Lower leg skin (tissue), 4 donors: ENCODE results near the gene TRANK1. TPM values are rescaled to one million over a fixed set of nuclear protein-coding genes. Genes with fewer than 3 reads are reported as not detected.

Experiments
- DNase-seq, 2 donors: peaks; one replicate each; pipeline ENCODE4 v3.0.0-alpha.2; 2019; ENCODE audit warnings: low spot score in 2 of 2
- H3K4me3 ChIP-seq: fragments of 200-600 bp; sonication (generic); 2 replicates; pipeline ENCODE4 v1.5.1; 2017; ENCODE audit warnings: mild to moderate bottlenecking, low read depth; ENCODE audit not compliant: poor library complexity, severe bottlenecking
- POLR2A ChIP-seq, 2 donors: fragments of 450-650 bp; IDR thresholded peaks; one replicate each; pipeline ENCODE4 v1.6.1; 2016 to 2017; ENCODE audit warnings: antibody characterized with exemption in 2 of 2, mild to moderate bottlenecking in 1 of 2, moderate library complexity in 1 of 2
- WGBS, 2 donors: methylation state at CpG; one replicate each; pipeline ENCODE4 v1.1.5; 2018; 5-methylcytosine and 5-hydroxymethylcytosine counted together
- intact Hi-C: fragments of 100-400 bp; cut with DNase I; formaldehyde crosslinking; loops from one replicate; pipeline ENCODE4 v1.15.0; 2023; ENCODE audit warnings: low total_unique reads
- total RNA-seq, 4 donors: library from RNA; depleted of rRNA; stranded (reverse); fragments of >200 nt; gene quantifications; one replicate each; pipeline ENCODE4 v1.1.0, GENCODE V29; 2016
- TF ChIP-seq, protein P1 (sequence below), 3 donors: fragments of 450-650 bp; IDR thresholded peaks; one replicate each; pipeline ENCODE4 v1.5.1; 2016; ENCODE audit warnings: antibody characterized with exemption in 3 of 3, mild to moderate bottlenecking in 3 of 3, moderate library complexity in 2 of 3

TRANK1 gene
- total RNA-seq, 4 donors from 2014 or later: 2.6 to 5.1 (median 3.3) TPM

DNA sequence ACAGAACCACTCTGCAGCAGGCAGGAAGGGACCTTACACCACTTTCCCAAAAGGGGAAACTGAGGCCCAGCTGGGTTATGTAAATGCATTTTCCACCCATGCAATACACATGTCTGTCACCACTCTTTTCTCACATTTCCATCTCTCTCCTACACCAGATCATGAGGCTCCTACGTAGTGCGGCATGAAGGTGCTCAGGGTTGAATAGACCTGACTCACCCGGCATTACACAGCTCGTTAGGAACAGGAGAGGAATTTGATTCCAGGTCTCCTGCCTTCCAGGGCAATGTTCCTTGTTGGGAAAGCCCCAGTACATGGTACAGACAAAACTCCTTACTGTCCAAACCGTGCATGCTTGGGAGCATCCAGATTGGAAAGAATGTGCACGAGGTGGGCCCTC is 118.6 kb downstream of the TRANK1 start:
- intact Hi-C loops: no loop called here
- WGBS, 2 donors: 87 to 91% methylated on average over 6 of the region's 6 CpGs
- no peak overlapping the region for H3K4me3 ChIP-seq
- no peak for DNase-seq
- TF ChIP-seq, protein P1, sequence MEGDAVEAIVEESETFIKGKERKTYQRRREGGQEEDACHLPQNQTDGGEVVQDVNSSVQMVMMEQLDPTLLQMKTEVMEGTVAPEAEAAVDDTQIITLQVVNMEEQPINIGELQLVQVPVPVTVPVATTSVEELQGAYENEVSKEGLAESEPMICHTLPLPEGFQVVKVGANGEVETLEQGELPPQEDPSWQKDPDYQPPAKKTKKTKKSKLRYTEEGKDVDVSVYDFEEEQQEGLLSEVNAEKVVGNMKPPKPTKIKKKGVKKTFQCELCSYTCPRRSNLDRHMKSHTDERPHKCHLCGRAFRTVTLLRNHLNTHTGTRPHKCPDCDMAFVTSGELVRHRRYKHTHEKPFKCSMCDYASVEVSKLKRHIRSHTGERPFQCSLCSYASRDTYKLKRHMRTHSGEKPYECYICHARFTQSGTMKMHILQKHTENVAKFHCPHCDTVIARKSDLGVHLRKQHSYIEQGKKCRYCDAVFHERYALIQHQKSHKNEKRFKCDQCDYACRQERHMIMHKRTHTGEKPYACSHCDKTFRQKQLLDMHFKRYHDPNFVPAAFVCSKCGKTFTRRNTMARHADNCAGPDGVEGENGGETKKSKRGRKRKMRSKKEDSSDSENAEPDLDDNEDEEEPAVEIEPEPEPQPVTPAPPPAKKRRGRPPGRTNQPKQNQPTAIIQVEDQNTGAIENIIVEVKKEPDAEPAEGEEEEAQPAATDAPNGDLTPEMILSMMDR (IDR thresholded peaks at IDR 0.05): no peak
- TF ChIP-seq POLR2A (IDR thresholded peaks at IDR 0.05): no peak

DNA sequence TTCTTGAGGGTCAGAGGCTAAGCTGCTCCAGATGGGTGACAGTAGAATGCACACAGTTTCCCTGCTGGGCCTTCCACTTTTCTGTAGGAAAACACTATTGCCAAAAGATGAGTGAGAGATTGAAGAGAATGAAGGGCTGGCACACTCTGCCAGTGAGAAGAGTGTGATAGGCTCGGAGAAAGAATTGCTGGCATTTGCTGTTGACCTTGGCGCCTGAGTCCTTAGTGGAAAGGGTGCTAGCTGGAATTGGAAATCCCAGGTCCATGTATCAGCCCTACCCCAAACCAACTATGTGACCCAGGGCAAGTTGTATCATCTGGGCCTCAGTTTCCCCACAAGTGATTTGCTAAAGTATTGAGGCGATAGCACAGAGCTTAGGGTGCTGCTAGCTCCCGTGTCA is 120.4 kb downstream of the TRANK1 start:
- TF ChIP-seq, protein P1 (IDR thresholded peaks at IDR 0.05): no peak
- TF ChIP-seq POLR2A (IDR thresholded peaks at IDR 0.05): no peak
- H3K4me3 ChIP-seq: no peak overlapping the region
- intact Hi-C loops: loop anchor here (5.0 kb wide), 2 partner anchors 693 to 1942 kb away; no protein-coding TSS in a partner anchor

DNA sequence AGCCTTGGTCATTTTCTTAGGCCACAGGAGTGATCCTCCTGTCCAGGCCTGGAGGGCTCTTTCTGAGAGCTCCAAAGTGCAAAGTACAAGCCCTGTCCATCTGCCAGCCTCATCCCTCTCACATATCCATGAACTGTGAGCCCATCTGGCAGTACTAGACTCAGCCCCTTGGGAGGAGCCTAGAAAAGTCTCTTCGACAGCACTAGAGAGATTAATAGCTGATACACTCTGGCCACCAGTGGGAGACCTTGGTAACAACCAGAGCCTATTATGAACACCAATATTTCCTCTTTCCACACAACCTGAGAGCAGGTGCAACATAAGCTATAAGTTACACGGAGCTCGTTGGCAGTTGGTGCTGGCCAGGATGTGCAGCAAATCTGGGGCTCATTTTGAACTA is 121.0 kb downstream of the TRANK1 start:
- DNase-seq: no peak
- intact Hi-C loops: loop anchor here (5.0 kb wide), 2 partner anchors 693 to 1942 kb away; no protein-coding TSS in a partner anchor
- 86 to 95% methylated on average over 3 of the region's 3 CpGs for WGBS, 2 donors
- TF ChIP-seq POLR2A (IDR thresholded peaks at IDR 0.05): no peak
- TF ChIP-seq, protein P1 (IDR thresholded peaks at IDR 0.05): no peak
- H3K4me3 ChIP-seq: no peak overlapping the region

More for the DNA sequence above, 120.4 kb downstream of the TRANK1 start:
- 87 to 91% methylated on average over 4 of the region's 4 CpGs for WGBS, 2 donors
- no peak for DNase-seq

DNA sequence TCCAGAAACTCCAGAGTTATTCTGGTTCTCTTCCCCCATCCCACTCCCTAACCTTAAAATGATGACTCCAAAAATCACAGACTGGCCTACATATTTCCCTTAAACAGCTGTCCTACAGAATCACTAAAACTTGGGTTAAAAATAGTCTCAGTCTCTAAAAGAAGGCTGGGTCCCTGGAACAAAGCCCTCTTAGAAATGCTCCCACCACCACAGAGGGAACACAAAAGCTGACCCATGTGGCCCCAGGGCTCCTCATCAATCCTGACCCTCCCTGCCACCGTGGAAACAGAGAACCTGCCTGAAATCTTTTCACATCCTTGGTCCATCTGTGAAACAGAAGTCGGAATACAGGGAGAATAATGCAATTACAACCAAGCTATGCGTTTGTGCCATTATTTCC is 124.8 kb downstream of the TRANK1 start:
- H3K4me3 ChIP-seq: no peak overlapping the region
- no peak for TF ChIP-seq POLR2A (IDR thresholded peaks at IDR 0.05)
- TF ChIP-seq, protein P1 (IDR thresholded peaks at IDR 0.05): no peak
- intact Hi-C loops: loop anchor here (5.0 kb wide), 2 partner anchors 697 to 1938 kb away; no protein-coding TSS in a partner anchor
- no peak for DNase-seq
- WGBS, 2 donors: 65 to 73% methylated on average over 3 of the region's 3 CpGs

DNA sequence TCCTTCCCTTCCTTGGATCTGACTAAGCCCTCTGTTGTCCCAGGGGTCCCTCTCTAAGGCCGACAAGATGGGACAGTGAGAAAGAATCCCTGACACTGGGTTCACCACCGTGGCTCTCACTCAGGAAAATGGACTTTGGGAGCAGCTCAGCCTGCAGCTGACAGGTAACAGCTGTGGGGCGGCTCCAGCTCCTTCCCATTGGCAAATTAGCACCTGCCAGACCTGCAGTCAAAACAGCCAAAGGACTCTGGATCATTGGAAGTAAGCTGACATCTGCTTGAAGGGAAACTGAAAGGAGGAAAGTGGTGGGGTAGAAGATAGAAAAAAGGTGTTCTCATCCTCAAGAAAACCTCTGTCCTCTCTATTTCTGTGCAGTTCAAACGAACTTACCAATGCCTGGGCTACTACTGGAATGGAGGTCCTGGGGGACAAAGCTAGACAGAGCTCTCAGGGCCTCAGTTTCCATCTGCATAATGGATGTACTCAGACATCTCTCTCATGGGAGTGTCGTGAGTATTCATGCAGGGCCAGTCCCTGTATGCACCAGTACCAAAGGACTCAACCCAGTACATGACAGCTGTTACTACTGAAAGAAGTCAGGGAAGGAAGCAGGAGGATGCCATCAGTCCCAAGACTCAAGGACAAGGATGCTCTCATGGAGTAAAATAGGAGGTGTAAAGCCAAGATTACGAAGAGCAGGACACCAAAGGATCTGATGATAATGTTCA is 126.9 kb downstream of the TRANK1 start:
- 74 to 83% methylated on average over 6 of the region's 6 CpGs for WGBS, 2 donors
- no peak overlapping the region for H3K4me3 ChIP-seq
- intact Hi-C loops: no loop called here
- DNase-seq: no peak
- TF ChIP-seq, protein P1 (IDR thresholded peaks at IDR 0.05): no peak
- TF ChIP-seq POLR2A (IDR thresholded peaks at IDR 0.05): no peak
